Neural cell (in vitro differentiated cells): ENCODE data around the gene ELOA2. TPM values are rescaled to one million over a fixed set of nuclear protein-coding genes. Genes with fewer than 3 reads are reported as not detected.
"Not testable (repeated sequence)": the region's sequence is repeated elsewhere in the genome, so short reads cannot be mapped to it uniquely, and the experiment has no call there.

ENCODE experiments used
- H2AFZ ChIP-seq: fragments of 200-600, 300-800 bp; sonication (generic), shearing (Covaris generic); 2 replicates; pipeline ENCODE4 v1.6.0; 2014; ENCODE audit warnings: low read depth, mild to moderate bottlenecking, antibody characterized with exemption, low read length, moderate library complexity
- H3F3A ChIP-seq: fragments of 200-600 bp; shearing (Covaris generic); 2 replicates; pipeline ENCODE4 v1.6.1; 2016; ENCODE audit warnings: mild to moderate bottlenecking, moderate library complexity, mixed read lengths, antibody characterized with exemption, low read length; ENCODE audit not compliant: insufficient read depth, poor library complexity, severe bottlenecking
- H3K27ac ChIP-seq: fragments of 200-600, 300-800 bp; sonication (generic), shearing (Covaris generic); 2 replicates; pipeline ENCODE4 v1.5.1; 2014; ENCODE audit warnings: mild to moderate bottlenecking, low read length, moderate library complexity
- H3K27me3 ChIP-seq: fragments of 300-800, 200-600 bp; sonication (generic), shearing (Covaris generic); 2 replicates; pipeline ENCODE4 v1.6.0; 2014; ENCODE audit warnings: mild to moderate bottlenecking, low read depth, low read length, moderate library complexity; ENCODE audit not compliant: insufficient read depth
- H3K36me3 ChIP-seq: fragments of 300-800, 200-600 bp; sonication (generic), shearing (Covaris generic); 2 replicates; pipeline ENCODE4 v1.5.1; 2014; ENCODE audit warnings: mild to moderate bottlenecking, antibody characterized with exemption, low read length, moderate library complexity; ENCODE audit not compliant: insufficient read depth
- H3K4me2 ChIP-seq: fragments of 300-800, 200-600 bp; sonication (generic), shearing (Covaris generic); 2 replicates; pipeline ENCODE4 v1.6.0; 2014; ENCODE audit warnings: mild to moderate bottlenecking, low read length
- H3K4me3 ChIP-seq: fragments of 300-800, 200-600 bp; sonication (generic), shearing (Covaris generic); 2 replicates; pipeline ENCODE4 v1.5.1; 2014; ENCODE audit warnings: mild to moderate bottlenecking, low read length, moderate library complexity
- H3K79me2 ChIP-seq: fragments of 200-600 bp; shearing (Covaris generic); replicated peaks from 2 replicates; pipeline ENCODE4 v1.6.0; 2014; ENCODE audit warnings: mild to moderate bottlenecking, low read length, moderate library complexity; ENCODE audit not compliant: insufficient read depth
- H3K9ac ChIP-seq: fragments of 300-800, 200-600 bp; sonication (generic), shearing (Covaris generic); 2 replicates; pipeline ENCODE4 v1.6.1; 2016; ENCODE audit warnings: mild to moderate bottlenecking, low read length, mixed read lengths
- H3K9me2 ChIP-seq: fragments of 200-600 bp; shearing (Covaris generic); 2 replicates; pipeline ENCODE4 v1.6.1; 2016; ENCODE audit warnings: mild to moderate bottlenecking, low read length, mixed read lengths; ENCODE audit not compliant: insufficient read depth
- H3K9me3 ChIP-seq: fragments of 200-600, 300-800 bp; sonication (generic), shearing (Covaris generic); 2 replicates; pipeline ENCODE4 v1.6.1; 2016; ENCODE audit warnings: mild to moderate bottlenecking, mixed run types, low read length, moderate library complexity, mixed read lengths
- H4K20me1 ChIP-seq: fragments of 200-600 bp; shearing (Covaris generic); 2 replicates; pipeline ENCODE4 v1.6.1; 2016; ENCODE audit warnings: mild to moderate bottlenecking, mixed run types; ENCODE audit not compliant: insufficient read depth
- EP300 ChIP-seq: fragments of 450-650 bp; conservative IDR thresholded peaks from 2 replicates; pipeline ENCODE4 v1.6.1; 2014; ENCODE audit warnings: antibody characterized with exemption, mild to moderate bottlenecking, moderate library complexity; ENCODE audit not compliant: poor library complexity, severe bottlenecking
- EZH2 ChIP-seq: fragments of 200-600, 300-800 bp; shearing (Covaris generic), sonication (generic); IDR thresholded peaks from 2 replicates; pipeline ENCODE4 v1.6.1; 2014; ENCODE audit warnings: antibody characterized with exemption, low read length, borderline replicate concordance, mild to moderate bottlenecking; ENCODE audit not compliant: insufficient read depth, poor library complexity, severe bottlenecking
- MXI1 ChIP-seq: fragments of 450-650 bp; conservative IDR thresholded peaks from 2 replicates; pipeline ENCODE4 v1.6.1; 2014; ENCODE audit warnings: antibody characterized with exemption, mild to moderate bottlenecking; ENCODE audit not compliant: poor library complexity, severe bottlenecking
- POLR2AphosphoS5 ChIP-seq: IDR thresholded peaks from 2 replicates; pipeline ENCODE4 v1.6.1; 2012
- RAD21 ChIP-seq: fragments of 450-650 bp; conservative IDR thresholded peaks from 2 replicates; pipeline ENCODE4 v1.6.1; 2014; ENCODE audit warnings: antibody characterized with exemption, mild to moderate bottlenecking, moderate library complexity
- SMC3 ChIP-seq: fragments of 450-650 bp; conservative IDR thresholded peaks from 2 replicates; pipeline ENCODE4 v1.6.1; 2014; ENCODE audit warnings: antibody characterized with exemption, mild to moderate bottlenecking, moderate library complexity; ENCODE audit not compliant: poor library complexity
- TAF1 ChIP-seq: IDR thresholded peaks from 2 replicates; pipeline ENCODE4 v1.6.1; 2012; ENCODE audit warnings: low read depth
- polyA plus RNA-seq: library from polyadenylated mRNA; depleted of rRNA; stranded (reverse); fragments of >200 nt; gene quantifications from 2 replicates; pipeline ENCODE4 v1.2.3, GENCODE V29; 2014
- TF ChIP-seq, protein P1 (sequence below): fragments of 450-650 bp; IDR thresholded peaks from 2 replicates; pipeline ENCODE4 v1.5.1; 2014; ENCODE audit warnings: antibody characterized with exemption, mild to moderate bottlenecking, moderate library complexity; ENCODE audit not compliant: poor library complexity, severe bottlenecking
- TF ChIP-seq, protein P2 (sequence below): IDR thresholded peaks from 2 replicates; pipeline ENCODE4 v1.6.1; 2012; ENCODE audit warnings: borderline replicate concordance

ELOA2 gene
- polyA plus RNA-seq, 1 donor from 2014 or later: not detected

DNA sequence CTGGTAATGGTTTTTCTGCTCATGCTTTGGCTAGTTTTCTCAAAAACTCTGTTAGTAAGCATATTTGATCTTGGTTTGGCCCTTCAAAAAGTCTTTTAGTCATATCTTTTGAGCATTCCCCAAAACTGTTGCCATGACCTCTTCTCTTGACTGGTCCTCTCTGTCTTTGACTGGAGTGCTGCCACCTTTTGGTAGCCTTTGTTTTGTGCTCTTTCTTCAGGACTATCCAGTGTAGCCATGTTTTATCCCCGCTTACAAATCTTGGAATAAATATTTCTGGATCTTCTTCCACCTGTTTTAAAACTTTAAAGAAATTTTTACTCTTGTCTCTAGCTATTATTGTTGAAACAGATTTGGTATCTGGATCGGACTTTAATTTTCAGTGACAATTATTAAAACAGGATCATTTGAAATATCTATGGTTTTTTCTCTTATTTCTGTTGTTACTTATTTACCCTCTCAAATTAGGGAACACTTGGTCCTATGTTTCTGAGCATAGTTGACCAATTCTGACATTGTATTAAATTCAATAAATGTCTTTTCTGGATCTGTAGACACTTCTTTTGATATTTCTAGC lies 965 bp upstream of the ELOA2 start:
- TF ChIP-seq MXI1: no peak
- TF ChIP-seq, protein P1, sequence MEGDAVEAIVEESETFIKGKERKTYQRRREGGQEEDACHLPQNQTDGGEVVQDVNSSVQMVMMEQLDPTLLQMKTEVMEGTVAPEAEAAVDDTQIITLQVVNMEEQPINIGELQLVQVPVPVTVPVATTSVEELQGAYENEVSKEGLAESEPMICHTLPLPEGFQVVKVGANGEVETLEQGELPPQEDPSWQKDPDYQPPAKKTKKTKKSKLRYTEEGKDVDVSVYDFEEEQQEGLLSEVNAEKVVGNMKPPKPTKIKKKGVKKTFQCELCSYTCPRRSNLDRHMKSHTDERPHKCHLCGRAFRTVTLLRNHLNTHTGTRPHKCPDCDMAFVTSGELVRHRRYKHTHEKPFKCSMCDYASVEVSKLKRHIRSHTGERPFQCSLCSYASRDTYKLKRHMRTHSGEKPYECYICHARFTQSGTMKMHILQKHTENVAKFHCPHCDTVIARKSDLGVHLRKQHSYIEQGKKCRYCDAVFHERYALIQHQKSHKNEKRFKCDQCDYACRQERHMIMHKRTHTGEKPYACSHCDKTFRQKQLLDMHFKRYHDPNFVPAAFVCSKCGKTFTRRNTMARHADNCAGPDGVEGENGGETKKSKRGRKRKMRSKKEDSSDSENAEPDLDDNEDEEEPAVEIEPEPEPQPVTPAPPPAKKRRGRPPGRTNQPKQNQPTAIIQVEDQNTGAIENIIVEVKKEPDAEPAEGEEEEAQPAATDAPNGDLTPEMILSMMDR: peak; percentile 31
- H2AFZ ChIP-seq: no peak overlapping the region
- H3K27me3 ChIP-seq: no peaks in the 10 kb centered on the region
- no peak overlapping the region for H3K27ac ChIP-seq
- H4K20me1 ChIP-seq: no peaks in the 10 kb centered on the region
- H3K9ac ChIP-seq: no peak overlapping the region
- no peak overlapping the region for H3K4me3 ChIP-seq
- H3K36me3 ChIP-seq: no peaks in the 10 kb centered on the region
- H3F3A ChIP-seq: no peaks in the 10 kb centered on the region
- no peaks in the 10 kb centered on the region for H3K9me2 ChIP-seq
- no peaks in the 10 kb centered on the region for H3K9me3 ChIP-seq
- no peaks in the 10 kb centered on the region for H3K79me2 ChIP-seq
- no peak overlapping the region for H3K4me2 ChIP-seq

DNA sequence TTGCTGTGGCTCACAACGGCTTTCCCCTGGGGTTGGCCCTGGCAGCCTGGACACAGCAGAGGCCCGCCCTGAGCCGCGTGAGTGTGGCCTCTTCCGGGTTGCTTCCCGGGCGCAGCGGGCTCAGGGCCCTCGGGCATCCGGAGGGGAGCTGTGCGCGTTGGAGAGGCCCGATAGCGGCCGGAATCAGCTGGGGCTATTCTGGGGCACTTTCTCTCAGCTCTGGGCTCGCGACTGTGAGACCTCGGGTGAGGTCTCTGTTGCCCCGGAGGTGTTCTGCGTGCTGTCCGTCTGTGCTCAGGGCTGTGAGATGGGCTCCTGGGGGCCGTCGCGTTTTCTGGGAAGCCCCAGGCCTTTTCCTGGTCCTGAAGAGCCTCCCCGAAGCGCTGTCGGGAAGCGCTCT lies 830 bp downstream of the ELOA2 start:
- H2AFZ ChIP-seq, H3K36me3 ChIP-seq, H3K9me3 ChIP-seq, H3K4me2 ChIP-seq, H4K20me1 ChIP-seq, H3K4me3 ChIP-seq, H3K27me3 ChIP-seq, H3K27ac ChIP-seq, H3K79me2 ChIP-seq, H3K9me2 ChIP-seq, H3K9ac ChIP-seq, H3F3A ChIP-seq: not testable (repeated sequence)

DNA sequence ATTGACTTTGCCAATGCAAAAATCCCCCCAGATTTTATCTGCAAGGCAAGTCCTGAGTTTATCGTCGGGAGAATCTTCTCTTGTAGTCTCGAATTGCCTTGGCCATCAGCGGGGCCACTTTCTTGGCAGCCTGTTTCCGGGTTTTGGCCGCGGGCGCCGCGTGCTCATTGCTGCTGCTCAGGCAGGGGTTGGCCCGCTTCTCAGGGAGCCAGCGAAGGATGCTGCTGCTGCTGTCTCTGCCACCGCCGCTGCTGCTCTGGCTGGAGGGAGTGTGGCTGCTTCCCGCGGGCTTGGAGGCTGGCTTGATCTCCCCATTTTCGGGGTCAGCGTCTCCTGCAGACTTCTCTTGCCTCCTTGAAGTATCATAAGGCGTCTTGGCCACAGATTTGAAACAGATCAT lies 2.5 kb downstream of the ELOA2 start:
- TF ChIP-seq, protein P1: no peak
- no peak for TF ChIP-seq TAF1
- TF ChIP-seq SMC3: no peak
- no peak for TF ChIP-seq MXI1
- no peak for TF ChIP-seq EZH2
- TF ChIP-seq RAD21: no peak
- TF ChIP-seq EP300: no peak
- TF ChIP-seq, protein P2, sequence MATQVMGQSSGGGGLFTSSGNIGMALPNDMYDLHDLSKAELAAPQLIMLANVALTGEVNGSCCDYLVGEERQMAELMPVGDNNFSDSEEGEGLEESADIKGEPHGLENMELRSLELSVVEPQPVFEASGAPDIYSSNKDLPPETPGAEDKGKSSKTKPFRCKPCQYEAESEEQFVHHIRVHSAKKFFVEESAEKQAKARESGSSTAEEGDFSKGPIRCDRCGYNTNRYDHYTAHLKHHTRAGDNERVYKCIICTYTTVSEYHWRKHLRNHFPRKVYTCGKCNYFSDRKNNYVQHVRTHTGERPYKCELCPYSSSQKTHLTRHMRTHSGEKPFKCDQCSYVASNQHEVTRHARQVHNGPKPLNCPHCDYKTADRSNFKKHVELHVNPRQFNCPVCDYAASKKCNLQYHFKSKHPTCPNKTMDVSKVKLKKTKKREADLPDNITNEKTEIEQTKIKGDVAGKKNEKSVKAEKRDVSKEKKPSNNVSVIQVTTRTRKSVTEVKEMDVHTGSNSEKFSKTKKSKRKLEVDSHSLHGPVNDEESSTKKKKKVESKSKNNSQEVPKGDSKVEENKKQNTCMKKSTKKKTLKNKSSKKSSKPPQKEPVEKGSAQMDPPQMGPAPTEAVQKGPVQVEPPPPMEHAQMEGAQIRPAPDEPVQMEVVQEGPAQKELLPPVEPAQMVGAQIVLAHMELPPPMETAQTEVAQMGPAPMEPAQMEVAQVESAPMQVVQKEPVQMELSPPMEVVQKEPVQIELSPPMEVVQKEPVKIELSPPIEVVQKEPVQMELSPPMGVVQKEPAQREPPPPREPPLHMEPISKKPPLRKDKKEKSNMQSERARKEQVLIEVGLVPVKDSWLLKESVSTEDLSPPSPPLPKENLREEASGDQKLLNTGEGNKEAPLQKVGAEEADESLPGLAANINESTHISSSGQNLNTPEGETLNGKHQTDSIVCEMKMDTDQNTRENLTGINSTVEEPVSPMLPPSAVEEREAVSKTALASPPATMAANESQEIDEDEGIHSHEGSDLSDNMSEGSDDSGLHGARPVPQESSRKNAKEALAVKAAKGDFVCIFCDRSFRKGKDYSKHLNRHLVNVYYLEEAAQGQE: no peak
- no peak for TF ChIP-seq POLR2AphosphoS5
- no peaks in the 10 kb centered on the region for H4K20me1 ChIP-seq
- no peak overlapping the region for H3K4me2 ChIP-seq
- H3K9me2 ChIP-seq: no peaks in the 10 kb centered on the region
- H3K4me3 ChIP-seq: no peak overlapping the region
- no peaks in the 10 kb centered on the region for H3K9me3 ChIP-seq
- no peak overlapping the region for H3K9ac ChIP-seq
- H3K36me3 ChIP-seq: no peaks in the 10 kb centered on the region
- H3K79me2 ChIP-seq: no peaks in the 10 kb centered on the region
- no peak overlapping the region for H3K27ac ChIP-seq
- H3K27me3 ChIP-seq: no peaks in the 10 kb centered on the region
- no peaks in the 10 kb centered on the region for H3F3A ChIP-seq
- H2AFZ ChIP-seq: no peak overlapping the region

DNA sequence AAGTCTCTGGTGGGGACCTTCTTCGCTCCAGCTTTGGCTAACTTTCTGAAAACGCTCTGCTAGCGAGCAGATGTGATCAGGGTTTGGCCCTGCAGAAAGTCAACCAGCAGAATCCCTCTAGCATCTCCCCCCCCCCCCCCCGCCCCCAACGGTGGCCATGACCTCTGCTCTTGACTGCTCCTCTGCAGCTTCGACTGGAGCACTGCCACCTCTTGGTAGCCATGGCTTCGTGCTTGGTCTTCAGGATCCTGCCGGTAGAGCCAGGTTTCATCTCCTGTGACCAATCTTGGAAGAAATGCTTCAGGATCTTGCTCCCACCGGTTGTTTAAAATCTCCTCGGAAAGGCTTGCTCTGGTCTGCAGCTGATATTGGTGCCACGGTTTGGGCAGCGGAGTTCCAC lies 4.5 kb downstream of the ELOA2 start:
- H2AFZ ChIP-seq, H4K20me1 ChIP-seq, H3K79me2 ChIP-seq, H3K27me3 ChIP-seq, H3K4me2 ChIP-seq, H3K9ac ChIP-seq, H3F3A ChIP-seq, H3K9me2 ChIP-seq, H3K27ac ChIP-seq, H3K4me3 ChIP-seq, H3K9me3 ChIP-seq, H3K36me3 ChIP-seq: not testable (repeated sequence)
